GM21528 (cell line): Measurements from ENCODE around the gene TAF1.
"Not testable (repeated sequence)": the region's sequence is repeated elsewhere in the genome, so short reads cannot be mapped to it uniquely, and the experiment has no call there.

Source experiments
- ATAC-seq: cut with Tn5 transposase; IDR thresholded peaks from one replicate; pipeline ENCODE4 v1.9.1; 2021; ENCODE audit warnings: mild to moderate bottlenecking, moderate library complexity; ENCODE audit not compliant: unreplicated experiment, low FRiP score

TAF1 gene

GRCh38 chrX:71438750-71439149 is 72.6 kb downstream of the TAF1 start:
- no peak for ATAC-seq

GRCh38 chrX:71439420-71439819 is 73.3 kb downstream of the TAF1 start:
- ATAC-seq, result no peak

GRCh38 chrX:71439896-71440295 is 73.7 kb downstream of the TAF1 start:
- no peak for ATAC-seq

- no peak for ATAC-seq
Measured at GRCh38 chrX:71440401-71440800, 74.2 kb downstream of the TAF1 start.

- not testable (repeated sequence) for ATAC-seq
Measured at GRCh38 chrX:71441809-71442208, 75.7 kb downstream of the TAF1 start.

- ATAC-seq, result no peak
Measured at GRCh38 chrX:71450433-71451106, 84.4 kb downstream of the TAF1 start.

- not testable (repeated sequence) for ATAC-seq
Measured at GRCh38 chrX:71451518-71451917, 85.4 kb downstream of the TAF1 start.

- ATAC-seq, result no peak
Measured at GRCh38 chrX:71453056-71453455, 86.9 kb downstream of the TAF1 start.

- no peak for ATAC-seq
Measured at GRCh38 chrX:71454222-71454621, 88.1 kb downstream of the TAF1 start.

GRCh38 chrX:71458866-71459265 is 92.7 kb downstream of the TAF1 start:
- no peak for ATAC-seq

GRCh38 chrX:71464968-71465367 is 98.8 kb downstream of the TAF1 start:
- no peak for ATAC-seq

GRCh38 chrX:71466979-71467523 is 100.9 kb downstream of the TAF1 start:
- no peak for ATAC-seq

GRCh38 chrX:71475785-71476540 is 109.8 kb downstream of the TAF1 start:
- no peak for ATAC-seq

- no peak for ATAC-seq
Measured at GRCh38 chrX:71482228-71482958, 116.2 kb downstream of the TAF1 start.

GRCh38 chrX:71487814-71488213 is 121.7 kb downstream of the TAF1 start:
- ATAC-seq, result no peak

GRCh38 chrX:71489540-71489939 is 123.4 kb downstream of the TAF1 start:
- ATAC-seq, result no peak

- ATAC-seq, result no peak
Measured at GRCh38 chrX:71492231-71493065, 126.3 kb downstream of the TAF1 start.

- no peak for ATAC-seq
Measured at GRCh38 chrX:71493111-71493613, 127.0 kb downstream of the TAF1 start.

GRCh38 chrX:71495979-71496378 is 129.8 kb downstream of the TAF1 start:
- ATAC-seq, result not testable (repeated sequence)

- no peak for ATAC-seq
Measured at GRCh38 chrX:71496476-71496875, 130.3 kb downstream of the TAF1 start.
